ENCODE results near the gene ABCD1. TPM values are rescaled to one million over a fixed set of nuclear protein-coding genes. Genes with fewer than 3 reads are reported as not detected.

Gene ABCD1
- total RNA-seq, 1 experiment from 2014 or later: 44.9 TPM

GRCh38 chrX:153750127-153750774 lies 25.6 kb downstream of the ABCD1 start:
- no TSS peak for BruUV-seq (replicated peaks)
- TF ChIP-seq CTCF (conservative IDR thresholded peaks at IDR 0.05) (no peak), EZH2 (IDR thresholded peaks at IDR 0.05; ENCODE audit: low read depth) (no peak)
- no peaks in the 10 kb centered on the region for H3F3A ChIP-seq (ENCODE audit: insufficient read depth, low read depth)
- no peak overlapping the region for H2AFZ ChIP-seq
- no peaks in the 10 kb centered on the region for H3K9me3 ChIP-seq (ENCODE audit: insufficient read depth, low read depth)
- no peaks in the 10 kb centered on the region for H3K4me1 ChIP-seq (replicated peaks; ENCODE audit: insufficient read depth)
- CTCF ChIA-PET: no interaction called here
- H3K79me2 ChIP-seq (ENCODE audit: low read depth): no peaks in the 10 kb centered on the region
- intact Hi-C loops (cut with micrococcal nuclease; ENCODE audit: unreplicated experiment): no loop called here
- no peak overlapping the region for H3K4me2 ChIP-seq
- no peak overlapping the region for H3K27ac ChIP-seq
- H3K27me3 ChIP-seq (ENCODE audit: insufficient read depth, low read depth): no peaks in the 10 kb centered on the region
- no peaks in the 10 kb centered on the region for H3K36me3 ChIP-seq (ENCODE audit: low read depth)
- no peak overlapping the region for H3K4me3 ChIP-seq
- no peak for DNase-seq
- no peaks in the 10 kb centered on the region for H4K20me1 ChIP-seq (ENCODE audit: insufficient read depth)
- H3K9me2 ChIP-seq (ENCODE audit: insufficient read depth): no peaks in the 10 kb centered on the region
- POLR2A ChIA-PET (ENCODE audit: unreplicated experiment): no interaction called here

GRCh38 chrX:153755136-153755535 lies 30.5 kb downstream of the ABCD1 start:
- no peak for DNase-seq
- intact Hi-C loops (cut with micrococcal nuclease; ENCODE audit: unreplicated experiment): no loop called here
- Histone ChIP-seq H3F3A (ENCODE audit: insufficient read depth, low read depth) (no peaks in the 10 kb centered on the region), H3K27me3 (ENCODE audit: insufficient read depth, low read depth) (no peaks in the 10 kb centered on the region), H3K9me2 (ENCODE audit: insufficient read depth) (no peaks in the 10 kb centered on the region), H3K4me3 (no peak overlapping the region), H3K4me2 (no peak overlapping the region), H3K9me3 (ENCODE audit: insufficient read depth, low read depth) (no peaks in the 10 kb centered on the region), H3K4me1 (replicated peaks; ENCODE audit: insufficient read depth) (no peaks in the 10 kb centered on the region), H3K79me2 (ENCODE audit: low read depth) (no peaks in the 10 kb centered on the region), H4K20me1 (ENCODE audit: insufficient read depth) (no peaks in the 10 kb centered on the region), H3K27ac (no peak overlapping the region), H3K36me3 (ENCODE audit: low read depth) (no peaks in the 10 kb centered on the region), H2AFZ (no peak overlapping the region)
- no TSS peak for BruUV-seq (replicated peaks)
- POLR2A ChIA-PET (ENCODE audit: unreplicated experiment): interaction anchor here (0.6 to 0.7 kb wide), 2 partner anchors 421 to 788 kb away, joined by 3 read pairs; partner anchors contain the start of gene ZNF275
- TF ChIP-seq EZH2 (IDR thresholded peaks at IDR 0.05; ENCODE audit: low read depth) (no peak), CTCF (conservative IDR thresholded peaks at IDR 0.05) (no peak; the same call in 1 of the 2 replicates)
- CTCF ChIA-PET: interaction anchor here (0.6 kb wide), 2 partner anchors 70 to 736 kb away, joined by 3 to 4 read pairs; no protein-coding TSS in a partner anchor

GRCh38 chrX:153761863-153762262 lies 37.2 kb downstream of the ABCD1 start:
- TF ChIP-seq EZH2 (IDR thresholded peaks at IDR 0.05; ENCODE audit: low read depth): no peak
- no peak for TF ChIP-seq CTCF (conservative IDR thresholded peaks at IDR 0.05)

More at GRCh38 chrX:153761863-153762262, 37.2 kb downstream of the ABCD1 start:
- Histone ChIP-seq H3K9me3 (ENCODE audit: insufficient read depth, low read depth) (no peaks in the 10 kb centered on the region), H3F3A (ENCODE audit: insufficient read depth, low read depth) (no peaks in the 10 kb centered on the region), H3K4me1 (replicated peaks; ENCODE audit: insufficient read depth) (peaks cover 7% of the 10 kb centered on the region; the same call in 1 of the 2 replicates), H3K36me3 (ENCODE audit: low read depth) (no peaks in the 10 kb centered on the region), H3K27me3 (ENCODE audit: insufficient read depth, low read depth) (no peaks in the 10 kb centered on the region), H3K4me3 (no peak overlapping the region), H3K4me2 (no peak overlapping the region), H3K9me2 (ENCODE audit: insufficient read depth) (no peaks in the 10 kb centered on the region), H4K20me1 (ENCODE audit: insufficient read depth) (no peaks in the 10 kb centered on the region), H2AFZ (no peak overlapping the region), H3K27ac (no peak overlapping the region), H3K79me2 (ENCODE audit: low read depth) (no peaks in the 10 kb centered on the region)
- intact Hi-C loops (cut with micrococcal nuclease; ENCODE audit: unreplicated experiment): no loop called here
- ChIA-PET CTCF (no interaction called here), POLR2A (ENCODE audit: unreplicated experiment) (no interaction called here)
- no TSS peak for BruUV-seq (replicated peaks)
- DNase-seq: no peak

All from PC-9 (cell line).